ENCODE results near the gene ATL2.
A peak's percentile ranks its signal among the peaks of the same experiment; 100 is the strongest.
"Not testable (repeated sequence)": the region's sequence is repeated elsewhere in the genome, so short reads cannot be mapped to it uniquely, and the experiment has no call there.

Gene ATL2

DNA sequence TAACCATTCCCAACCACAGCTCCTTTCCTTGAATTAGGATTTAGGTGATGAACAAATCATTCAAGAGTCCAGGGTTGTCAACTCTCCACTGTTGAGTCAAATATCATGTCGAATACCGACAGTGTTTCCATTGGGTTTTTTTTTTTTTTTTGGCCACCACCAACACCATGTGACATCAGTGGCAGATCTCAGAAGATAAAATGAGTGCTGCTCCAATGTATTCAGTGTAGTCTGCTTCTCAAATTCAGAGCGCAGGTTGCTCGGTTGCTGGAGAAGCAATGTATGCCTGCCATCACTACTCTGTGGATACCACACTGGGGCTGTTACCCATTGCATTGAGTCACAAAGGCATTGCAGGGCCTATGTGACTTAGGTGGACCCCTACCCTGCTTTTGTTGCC is 10.8 kb upstream of the ATL2 start:
- no peak for DNase-seq

DNA sequence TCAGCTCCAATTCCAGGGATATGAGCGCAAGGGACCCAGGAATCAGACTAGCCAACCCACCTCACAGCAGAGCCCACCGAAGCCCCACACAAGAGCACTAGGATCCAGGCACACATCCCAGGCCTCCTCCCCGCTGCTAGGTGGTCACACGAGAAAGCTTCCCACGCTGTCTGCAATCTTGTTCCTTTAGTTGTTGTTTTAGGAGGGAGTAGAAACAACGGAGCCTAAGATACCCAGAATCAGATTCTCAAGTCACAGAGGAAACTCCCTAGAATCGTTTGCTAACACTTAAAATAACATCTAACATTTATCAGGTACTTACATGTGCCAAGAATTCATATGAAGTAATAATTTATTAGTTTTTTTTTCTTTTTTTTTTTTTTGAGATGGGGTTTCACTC is 9.7 kb upstream of the ATL2 start:
- no peak for DNase-seq

GRCh38 chr2:38386377-38386776 is 9.3 kb upstream of the ATL2 start:
- no peak for DNase-seq

DNA sequence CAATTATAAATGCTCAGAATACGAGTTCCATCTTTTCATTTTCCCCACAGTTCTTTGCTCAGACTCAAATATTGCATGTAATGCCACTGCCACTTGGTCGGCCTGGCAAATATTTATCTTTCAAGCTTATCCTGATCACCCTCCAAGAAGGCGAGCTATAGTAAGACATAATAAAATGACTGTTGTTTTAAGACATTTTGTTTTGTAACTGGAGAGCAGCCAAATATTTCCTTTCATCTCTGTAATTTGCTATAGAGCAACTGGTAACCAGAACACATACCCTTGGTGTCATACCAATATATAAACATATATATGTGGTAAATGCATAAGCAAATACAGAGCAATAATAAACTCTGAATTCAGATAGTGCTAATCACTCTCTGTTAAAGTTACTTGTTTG is 7.3 kb upstream of the ATL2 start:
- DNase-seq = no peak

DNA sequence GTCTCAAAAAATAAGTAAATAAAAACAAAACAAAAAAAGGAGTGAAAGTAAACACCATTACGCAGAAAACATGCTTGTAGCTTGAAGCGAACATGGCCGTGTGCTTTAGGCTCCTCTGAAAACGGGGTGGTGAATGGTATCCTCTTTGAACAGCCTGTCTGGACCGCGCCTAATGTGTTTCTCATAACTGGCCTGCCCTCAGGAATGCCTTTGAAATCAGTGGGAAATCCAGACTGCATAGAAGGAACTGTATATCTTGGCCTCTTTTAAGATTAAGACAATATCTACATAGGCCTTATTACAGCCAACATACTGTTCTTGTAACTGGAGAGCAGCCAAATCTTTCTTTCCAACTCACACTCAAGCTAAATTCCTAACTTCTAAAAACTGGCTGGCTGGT is 6.7 kb upstream of the ATL2 start:
- DNase-seq = not testable (repeated sequence)

- no peak for DNase-seq
Observed at GRCh38 chr2:38381381-38382143, 4.5 kb upstream of the ATL2 start.

DNA sequence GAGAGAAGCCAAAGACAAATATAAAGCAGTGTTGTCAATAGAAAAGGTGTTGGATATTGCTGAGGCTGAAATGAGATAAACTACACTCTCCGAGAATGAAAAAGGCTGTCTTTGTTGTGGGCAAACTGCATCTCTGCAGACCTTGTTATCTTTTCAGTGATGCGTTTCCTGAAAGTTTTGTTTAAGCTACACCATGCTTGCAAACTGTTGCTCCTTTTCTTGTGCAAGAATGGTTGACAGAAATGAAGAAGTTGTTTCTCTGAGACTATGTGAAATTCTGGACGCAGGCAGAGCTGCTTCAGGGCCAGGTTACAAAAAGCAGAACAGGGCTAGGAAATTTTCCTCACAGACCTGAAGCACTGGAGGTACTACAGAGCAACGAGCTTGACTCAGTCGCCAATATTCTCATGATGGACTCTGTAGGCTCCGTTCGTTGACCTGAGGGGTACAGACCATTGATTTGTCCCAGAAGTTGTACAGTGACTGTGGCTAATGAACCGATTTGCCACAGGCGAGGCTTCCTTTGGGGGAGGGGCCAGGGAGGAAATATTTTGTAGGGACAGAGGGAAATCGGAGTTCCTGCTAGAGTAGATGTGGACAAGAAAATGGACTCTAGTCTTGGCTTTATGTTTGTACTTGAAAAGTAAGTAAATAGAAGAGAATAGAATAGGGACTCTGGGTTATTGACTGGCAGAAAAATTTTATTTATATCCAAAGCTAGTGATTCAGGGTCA is 3.5 kb upstream of the ATL2 start:
- no peak for DNase-seq

DNA sequence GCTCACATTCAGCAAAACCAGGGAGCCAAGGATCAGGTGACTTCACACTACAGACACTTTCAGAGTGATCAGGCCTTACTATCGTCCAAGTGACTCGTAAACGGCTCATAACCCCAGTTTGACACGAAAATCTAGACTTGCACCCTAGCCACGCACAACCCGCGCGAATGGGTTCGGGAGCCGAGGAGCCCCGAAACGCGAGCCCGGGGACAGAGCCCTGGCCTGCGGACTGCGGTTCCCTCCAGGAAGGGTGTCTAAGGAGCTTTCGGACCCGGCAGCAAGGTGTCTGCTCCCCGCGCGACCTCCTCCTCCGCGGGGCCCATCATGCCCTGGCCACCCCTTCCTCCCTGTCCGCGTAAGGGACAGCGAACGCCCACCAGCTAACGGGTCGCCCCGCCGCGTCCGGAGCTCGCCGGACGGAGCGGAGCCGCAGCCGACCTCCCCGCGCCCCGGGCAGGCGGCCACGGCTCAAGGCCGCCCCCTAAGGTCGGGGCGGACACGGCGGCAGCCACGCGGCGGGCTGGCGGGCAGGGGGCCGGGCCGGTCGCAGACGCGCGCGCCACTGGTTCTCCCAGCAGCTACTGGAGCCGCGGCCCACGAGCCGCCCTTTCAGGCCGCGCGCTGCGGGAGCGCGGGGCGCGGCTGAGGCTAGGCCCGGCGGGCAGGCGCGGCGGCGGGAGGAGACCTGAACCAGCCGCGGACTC is 575 bp downstream of the ATL2 start:
- DNase-seq = peak; percentile 63

DNA sequence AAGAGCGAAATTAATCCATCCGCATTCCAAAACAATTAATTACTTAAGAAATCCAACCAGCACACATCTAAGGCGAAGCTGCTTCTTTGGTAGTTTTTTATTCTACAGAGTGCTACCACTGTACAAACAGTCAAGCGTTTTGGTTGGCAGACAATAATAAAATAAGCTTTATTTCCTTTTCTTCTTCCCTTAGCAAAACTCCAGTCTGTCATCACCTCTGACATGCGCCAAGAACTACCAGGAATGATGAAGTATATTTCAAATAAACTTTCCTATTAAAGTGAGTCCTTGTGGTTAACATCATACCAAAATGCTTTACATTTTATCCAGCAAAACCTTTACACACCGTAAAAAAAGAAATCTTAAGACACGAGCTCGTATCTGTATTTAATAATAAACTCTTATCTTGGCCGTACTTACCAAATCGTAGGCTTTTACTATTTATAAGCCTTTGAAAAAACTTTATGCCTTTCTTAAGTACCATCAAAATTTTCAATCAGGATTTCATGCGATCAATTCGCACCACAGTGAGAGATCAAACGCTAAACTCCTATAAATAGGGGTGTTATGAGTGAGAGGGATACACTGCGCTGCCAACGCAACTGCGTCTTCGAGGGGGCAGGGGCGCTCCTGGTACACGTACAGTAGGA is 1.3 kb downstream of the ATL2 start:
- DNase-seq = no peak

DNA sequence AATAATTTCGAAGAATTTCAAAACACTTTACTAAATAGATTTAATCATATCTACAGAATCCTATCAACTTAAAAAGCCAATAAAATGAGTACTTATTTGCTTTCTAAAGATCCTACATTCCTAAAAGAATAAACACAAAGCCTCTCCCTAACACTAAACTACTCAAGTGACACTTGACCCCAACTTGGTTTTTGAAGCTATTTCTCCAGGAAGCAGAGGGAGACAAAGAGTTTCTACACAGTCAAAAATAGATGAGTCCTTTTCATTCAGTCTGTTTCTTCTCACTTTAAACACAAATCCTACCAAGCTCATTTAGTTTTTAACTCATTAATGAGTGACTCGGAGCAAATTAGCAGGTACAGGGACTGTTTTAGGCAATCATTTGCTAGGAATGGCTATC is 2.1 kb downstream of the ATL2 start:
- DNase-seq = no peak

DNA sequence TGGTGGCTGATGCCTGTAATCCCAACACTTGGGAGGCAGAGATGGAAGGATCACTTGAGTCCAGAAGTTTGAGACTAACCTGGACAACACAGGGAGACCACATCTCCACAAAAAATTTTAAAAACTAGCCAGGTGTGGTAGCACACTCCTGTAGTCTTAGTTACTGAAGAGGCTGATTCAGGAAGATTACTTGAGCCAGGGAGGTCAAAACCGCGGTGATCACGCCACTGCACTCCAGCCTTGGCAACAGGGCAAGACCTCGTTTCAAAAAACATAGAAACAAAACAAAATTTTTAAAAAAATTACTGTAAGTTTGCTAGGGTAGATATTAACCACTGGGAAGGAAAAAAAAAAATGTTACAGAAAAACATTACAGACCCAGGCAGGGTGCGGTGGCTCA is 5.8 kb downstream of the ATL2 start:
- DNase-seq = no peak

DNA sequence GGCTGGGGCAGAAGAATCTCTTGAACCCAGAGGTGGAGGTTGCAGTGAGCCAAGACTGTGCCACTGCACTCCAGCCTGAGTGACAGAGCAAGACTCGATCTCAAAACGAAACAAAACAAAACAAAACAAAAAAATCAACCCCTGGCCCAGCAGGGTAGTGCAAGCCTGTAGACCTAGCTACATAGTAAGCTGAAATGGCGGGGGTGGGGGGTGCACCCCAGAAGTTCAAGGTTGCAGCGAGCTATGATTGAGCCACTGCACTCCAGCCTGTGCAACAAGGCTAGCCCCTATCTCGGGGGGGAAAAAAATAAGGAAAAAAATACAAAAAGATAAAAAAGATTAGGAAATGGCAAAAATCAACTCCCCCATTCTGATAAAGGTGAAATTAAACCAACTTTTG is 6.4 kb downstream of the ATL2 start:
- DNase-seq = no peak

DNA sequence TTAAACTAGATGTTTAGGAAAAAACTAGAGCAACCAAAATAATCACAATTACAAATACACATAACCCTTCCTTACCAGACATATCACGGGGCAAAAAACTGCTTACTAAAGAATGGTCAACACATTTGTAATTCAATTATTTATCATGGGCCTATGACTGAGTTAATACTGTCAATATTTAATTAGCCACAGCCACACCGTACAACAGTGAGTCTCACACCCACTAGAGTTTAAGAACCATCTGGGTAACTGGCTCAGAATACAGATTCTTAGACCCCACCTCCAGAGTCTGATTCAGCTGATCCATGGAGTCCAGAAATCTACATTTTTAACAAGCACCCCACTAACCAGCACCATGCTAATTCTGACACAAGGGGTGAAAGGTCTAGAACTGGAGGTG is 14.8 kb downstream of the ATL2 start:
- DNase-seq = no peak

- DNase-seq = no peak
Observed at GRCh38 chr2:38360177-38360576, 16.9 kb downstream of the ATL2 start.

GRCh38 chr2:38353402-38353801 is 23.7 kb downstream of the ATL2 start:
- no peak for DNase-seq

GRCh38 chr2:38352336-38352735 is 24.7 kb downstream of the ATL2 start:
- DNase-seq = no peak

- DNase-seq = no peak
Observed at GRCh38 chr2:38345323-38346038, 31.6 kb downstream of the ATL2 start.

DNA sequence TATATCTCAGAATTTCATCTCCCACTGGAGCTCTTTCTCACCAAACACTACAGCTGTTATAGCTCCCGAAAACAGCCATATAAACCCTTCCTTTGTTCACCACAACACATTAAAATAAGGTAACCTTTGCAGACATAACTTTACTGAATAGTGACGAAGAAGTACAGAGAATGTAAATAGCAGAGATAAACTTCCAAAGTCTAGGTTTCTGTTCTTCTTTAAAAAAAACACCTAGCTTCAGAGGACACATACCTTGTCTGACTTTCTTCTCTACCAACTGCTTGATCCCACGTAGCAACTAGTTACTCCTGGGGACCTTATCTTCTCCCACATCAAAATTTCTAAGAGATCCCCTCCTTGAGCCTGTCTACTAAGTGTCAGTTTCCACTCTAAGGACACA is 32.3 kb downstream of the ATL2 start:
- DNase-seq = no peak

- no peak for DNase-seq
Observed at GRCh38 chr2:38343212-38343611, 33.9 kb downstream of the ATL2 start.

GRCh38 chr2:38336621-38337020 is 40.5 kb downstream of the ATL2 start:
- no peak for DNase-seq

DNA sequence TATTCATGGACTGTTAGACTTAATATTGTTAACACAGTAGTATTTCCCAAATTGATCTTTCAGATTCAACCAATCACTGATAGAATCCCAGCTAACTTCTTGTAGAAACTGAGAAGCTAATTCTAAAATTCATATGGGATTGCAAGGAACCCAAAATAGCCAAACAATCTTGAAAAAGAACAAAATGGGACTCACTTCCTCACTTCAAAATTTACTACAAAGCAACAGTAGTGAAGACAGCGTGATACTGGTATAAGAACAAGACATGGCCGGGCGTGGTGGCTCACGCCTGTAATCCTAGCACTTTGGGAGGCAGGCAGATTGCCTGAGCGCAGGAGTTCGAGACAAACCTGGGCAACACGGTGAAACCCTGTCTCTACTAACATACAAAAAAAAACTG is 46.3 kb downstream of the ATL2 start:
- no peak for DNase-seq

DNA sequence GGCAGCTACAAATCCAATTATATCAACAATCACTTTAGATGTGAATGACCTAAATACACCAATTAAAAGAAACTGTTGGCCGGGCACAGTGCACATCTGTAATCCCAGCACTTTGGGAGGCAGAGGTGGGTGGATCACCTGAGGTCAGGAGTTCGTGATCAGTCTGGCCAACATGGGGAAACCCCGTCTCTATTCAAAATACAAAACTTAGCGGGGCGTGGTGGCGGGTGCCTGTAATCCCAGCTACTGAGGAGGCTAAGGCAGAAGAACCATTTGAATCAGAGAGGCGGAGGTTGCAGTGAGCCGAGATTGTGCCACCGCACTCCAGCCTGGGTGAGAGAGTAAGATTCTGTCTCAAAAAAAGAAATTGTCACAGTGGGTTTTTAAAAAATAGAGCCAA is 49.5 kb downstream of the ATL2 start:
- DNase-seq = no peak

GRCh38 chr2:38323623-38324022 is 53.5 kb downstream of the ATL2 start:
- DNase-seq = no peak
